ENCODE data around the gene PARS2. TPM values are rescaled to one million over a fixed set of nuclear protein-coding genes. Genes with fewer than 3 reads are reported as not detected.

PARS2 gene
- total RNA-seq, 1 experiment from 2014 or later = 9.0 TPM

GRCh38 chr1:54709547-54710292 is 54.6 kb downstream of the PARS2 start:
- TF ChIP-seq, protein P1, sequence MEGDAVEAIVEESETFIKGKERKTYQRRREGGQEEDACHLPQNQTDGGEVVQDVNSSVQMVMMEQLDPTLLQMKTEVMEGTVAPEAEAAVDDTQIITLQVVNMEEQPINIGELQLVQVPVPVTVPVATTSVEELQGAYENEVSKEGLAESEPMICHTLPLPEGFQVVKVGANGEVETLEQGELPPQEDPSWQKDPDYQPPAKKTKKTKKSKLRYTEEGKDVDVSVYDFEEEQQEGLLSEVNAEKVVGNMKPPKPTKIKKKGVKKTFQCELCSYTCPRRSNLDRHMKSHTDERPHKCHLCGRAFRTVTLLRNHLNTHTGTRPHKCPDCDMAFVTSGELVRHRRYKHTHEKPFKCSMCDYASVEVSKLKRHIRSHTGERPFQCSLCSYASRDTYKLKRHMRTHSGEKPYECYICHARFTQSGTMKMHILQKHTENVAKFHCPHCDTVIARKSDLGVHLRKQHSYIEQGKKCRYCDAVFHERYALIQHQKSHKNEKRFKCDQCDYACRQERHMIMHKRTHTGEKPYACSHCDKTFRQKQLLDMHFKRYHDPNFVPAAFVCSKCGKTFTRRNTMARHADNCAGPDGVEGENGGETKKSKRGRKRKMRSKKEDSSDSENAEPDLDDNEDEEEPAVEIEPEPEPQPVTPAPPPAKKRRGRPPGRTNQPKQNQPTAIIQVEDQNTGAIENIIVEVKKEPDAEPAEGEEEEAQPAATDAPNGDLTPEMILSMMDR (IDR thresholded peaks at IDR 0.05; ENCODE audit: unreplicated experiment) = no peak
- no peaks in the 10 kb centered on the region for H3K4me1 Mint-ChIP-seq (ENCODE audit: low read depth, unreplicated experiment)
- CTCF ChIA-PET = no interaction called here
- intact Hi-C loops (cut with micrococcal nuclease; ENCODE audit: unreplicated experiment) = no loop called here
- H3K4me3 Mint-ChIP-seq (ENCODE audit: low read depth, unreplicated experiment) = no peak overlapping the region
- DNase-seq = no peak
- H3K27ac Mint-ChIP-seq (ENCODE audit: unreplicated experiment) = no peak overlapping the region
- no TSS peak for BruUV-seq (replicated peaks)
- no peaks in the 10 kb centered on the region for H3K9me3 Mint-ChIP-seq (ENCODE audit: low read depth, unreplicated experiment)
- no peaks in the 10 kb centered on the region for H3K36me3 Mint-ChIP-seq (ENCODE audit: insufficient read depth, unreplicated experiment)
- H3K27me3 Mint-ChIP-seq (ENCODE audit: unreplicated experiment) = peaks cover 91% of the 10 kb centered on the region

DNA sequence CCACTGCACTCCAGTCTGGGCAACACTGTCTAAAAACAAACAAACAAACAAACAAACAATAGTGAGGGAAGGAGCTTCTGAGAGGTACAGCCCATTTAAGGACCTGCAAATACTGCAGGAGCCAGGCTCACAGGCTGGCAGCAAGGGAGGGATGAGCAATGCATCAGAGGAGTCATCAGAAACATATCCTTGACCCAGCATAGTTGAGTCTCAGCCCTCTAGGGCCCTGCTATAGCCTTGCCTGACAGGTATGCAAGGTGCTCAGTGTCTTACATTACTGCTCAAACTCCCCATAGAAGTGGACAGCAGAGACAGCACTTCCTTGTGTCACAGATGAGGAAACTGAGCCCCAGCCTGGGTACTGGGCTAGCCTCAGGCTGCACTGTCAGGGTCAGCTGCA is 55.9 kb downstream of the PARS2 start:
- no TSS peak for BruUV-seq (replicated peaks)
- H3K36me3 Mint-ChIP-seq (ENCODE audit: insufficient read depth, unreplicated experiment) = no peaks in the 10 kb centered on the region
- no peaks in the 10 kb centered on the region for H3K4me1 Mint-ChIP-seq (ENCODE audit: low read depth, unreplicated experiment)
- H3K27me3 Mint-ChIP-seq (ENCODE audit: unreplicated experiment) = peaks cover 95% of the 10 kb centered on the region
- H3K27ac Mint-ChIP-seq (ENCODE audit: unreplicated experiment) = no peak overlapping the region
- no peak overlapping the region for H3K4me3 Mint-ChIP-seq (ENCODE audit: low read depth, unreplicated experiment)
- DNase-seq = no peak
- no peaks in the 10 kb centered on the region for H3K9me3 Mint-ChIP-seq (ENCODE audit: low read depth, unreplicated experiment)
- CTCF ChIA-PET = interaction anchor here (0.9 kb wide), 1 partner anchor 15 kb away, joined by 3 read pairs; no protein-coding TSS in a partner anchor
- TF ChIP-seq, protein P1 (IDR thresholded peaks at IDR 0.05; ENCODE audit: unreplicated experiment) = no peak
- intact Hi-C loops (cut with micrococcal nuclease; ENCODE audit: unreplicated experiment) = no loop called here

Other genes with a start within 250 kb of the PARS2 start
- gene ACOT11, start 216.3 kb downstream of the PARS2 start, total RNA-seq (2022) = 10.4 TPM in 2 replicates
- gene FAM151A, start 141.0 kb downstream of the PARS2 start, total RNA-seq (2022) = not detected in 2 replicates
- gene MROH7, start 122.7 kb downstream of the PARS2 start, total RNA-seq (2022) = 0.61 and 0.71 TPM in 2 replicates
- gene TTC4, start 48.7 kb downstream of the PARS2 start, total RNA-seq (2022) = 22.9 and 26.0 TPM in 2 replicates
- 17.2 and 17.4 TPM in 2 replicates for gene TTC22, start 36.8 kb upstream of the PARS2 start, total RNA-seq (2022)
- 448 and 469 TPM in 2 replicates for gene DHCR24, start 122.7 kb upstream of the PARS2 start, total RNA-seq (2022)
- 0.45 TPM in 1 of 2 replicates, not detected in the other for gene TMEM61, start 216.1 kb upstream of the PARS2 start, total RNA-seq (2022)
- gene BSND, start 234.4 kb upstream of the PARS2 start, total RNA-seq (2022) = not detected in 2 replicates

Measured in Calu3 (cell line).